Skin of body (tissue), 2 donors: ENCODE measurements around the gene DLGAP4. TPM values are rescaled to one million over a fixed set of nuclear protein-coding genes. Genes with fewer than 3 reads are reported as not detected.
"Not testable (repeated sequence)": the region's sequence is repeated elsewhere in the genome, so short reads cannot be mapped to it uniquely, and the experiment has no call there.

ENCODE experiments used
- DNase-seq: peaks from one replicate; lab custom pipeline; 2025; lab: John Stamatoyannopoulos, UW
- total RNA-seq: library from RNA; depleted of rRNA; stranded (reverse); fragments of >200 nt; gene quantifications from one replicate; pipeline ENCODE4 v1.2.3, GENCODE V29; 2014

Gene DLGAP4
- total RNA-seq, 1 donor from 2014 or later: 22.3 TPM

DNA sequence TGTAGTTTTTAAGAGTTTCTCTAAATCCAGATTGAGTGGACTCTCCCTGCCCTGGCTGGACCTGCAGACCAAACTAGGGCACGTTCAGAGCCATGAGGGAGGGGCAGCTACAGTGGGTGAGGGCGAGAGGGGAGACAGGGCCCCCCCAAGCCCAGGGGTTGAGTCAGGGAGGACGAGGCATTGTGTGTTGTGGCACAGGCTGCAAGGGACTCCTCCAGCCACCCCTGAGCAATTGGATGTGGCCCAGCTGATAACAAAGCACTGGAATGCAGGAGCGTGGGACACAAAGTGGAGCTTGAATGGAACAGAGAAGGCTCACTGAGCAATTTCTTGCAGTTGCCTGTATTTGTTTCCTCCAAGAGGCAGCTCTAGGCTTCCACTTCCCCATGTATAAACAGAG is 191.7 kb downstream of the DLGAP4 start:
- DNase-seq: no peak

DNA sequence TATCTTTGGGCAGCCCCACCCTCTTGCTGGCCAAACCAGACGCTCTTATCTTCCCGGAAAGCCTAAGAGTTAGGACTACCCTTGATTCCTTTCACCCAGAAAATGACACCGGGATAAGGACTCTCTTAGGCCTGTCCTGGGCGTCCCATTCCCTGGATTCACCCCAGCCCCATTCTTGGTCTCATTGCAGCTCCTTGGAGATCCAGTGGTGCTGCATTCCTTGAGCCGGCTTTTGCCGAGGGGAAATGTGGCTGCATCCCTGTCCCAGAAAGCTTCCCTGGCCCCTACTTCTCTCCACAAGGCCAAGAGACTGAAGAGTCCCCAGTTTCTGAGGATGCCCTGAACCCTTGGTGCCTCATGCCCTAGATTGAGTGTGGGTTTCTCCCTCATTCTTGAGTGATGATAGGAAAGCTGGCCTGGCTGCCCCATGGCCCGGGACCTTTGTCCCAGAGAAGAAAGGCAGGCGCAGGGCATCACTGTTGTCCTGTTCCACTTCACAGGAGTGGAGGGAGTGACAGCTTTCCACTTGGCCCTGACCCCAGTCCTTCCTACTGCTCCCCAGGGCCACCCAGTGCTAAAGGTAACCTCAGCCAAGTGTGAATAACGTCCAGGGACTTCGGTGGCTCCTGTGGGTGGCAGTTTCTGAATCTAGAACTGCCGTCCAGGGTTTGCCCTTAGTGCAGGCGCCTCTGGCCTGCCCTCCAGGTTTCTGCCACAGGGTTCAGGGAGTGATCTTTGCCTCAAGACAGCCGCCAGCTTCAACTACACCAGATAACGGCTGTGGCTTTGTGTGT is 192.4 kb downstream of the DLGAP4 start:
- DNase-seq: no peak

DNA sequence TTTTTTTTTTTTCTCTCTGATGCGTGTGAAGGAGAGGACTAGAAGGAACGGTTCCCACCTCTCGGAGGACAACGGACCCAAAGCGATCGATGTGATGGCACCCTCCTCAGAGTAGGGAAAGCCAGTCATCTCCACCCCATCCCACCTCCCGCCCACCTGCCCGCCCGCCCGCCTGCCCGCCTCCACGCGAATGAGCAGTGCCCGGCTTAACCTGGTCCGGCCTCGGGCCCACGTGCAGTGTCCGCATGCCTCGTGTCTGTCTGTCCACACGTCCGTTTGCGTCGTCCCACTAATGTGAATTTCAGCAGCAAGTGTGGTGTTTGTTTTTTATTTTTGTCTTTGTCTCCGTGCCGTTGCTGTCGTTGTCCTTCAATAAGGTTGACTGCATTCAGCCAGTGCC is 193.1 kb downstream of the DLGAP4 start:
- DNase-seq: no peak

DNA sequence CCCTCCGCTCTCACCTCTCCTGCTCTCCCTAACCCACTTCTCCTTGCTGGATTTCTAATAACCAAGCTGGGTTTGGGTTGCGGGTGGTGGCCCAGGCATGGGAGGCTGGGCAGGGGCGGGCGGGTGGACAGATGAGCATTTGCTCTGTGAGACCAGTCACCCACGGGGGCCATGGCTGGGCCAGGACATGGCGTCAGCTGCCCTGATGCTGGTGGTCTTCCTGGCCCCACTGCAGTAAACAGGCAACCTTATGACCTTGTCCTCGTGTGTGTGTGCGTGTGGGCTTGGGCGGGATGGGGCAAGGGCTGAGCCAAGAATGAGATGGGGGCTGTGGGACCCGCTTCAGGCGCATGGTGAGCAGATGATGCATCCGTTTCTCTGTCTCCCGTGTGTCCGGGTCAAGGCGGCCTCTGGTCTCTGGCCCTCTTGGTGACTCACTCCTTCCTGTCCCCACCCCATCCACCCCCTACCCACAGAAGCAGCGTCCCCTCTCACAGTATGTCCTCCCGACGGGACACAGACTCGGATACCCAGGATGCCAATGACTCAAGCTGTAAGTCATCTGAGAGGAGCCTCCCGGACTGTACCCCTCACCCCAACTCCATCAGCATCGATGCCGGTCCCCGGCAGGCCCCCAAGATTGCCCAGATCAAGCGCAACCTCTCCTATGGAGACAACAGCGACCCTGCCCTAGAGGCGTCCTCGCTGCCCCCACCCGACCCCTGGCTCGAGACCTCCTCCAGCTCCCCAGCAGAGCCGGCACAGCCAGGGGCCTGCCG is 193.8 kb downstream of the DLGAP4 start:
- DNase-seq: no peak

DNA sequence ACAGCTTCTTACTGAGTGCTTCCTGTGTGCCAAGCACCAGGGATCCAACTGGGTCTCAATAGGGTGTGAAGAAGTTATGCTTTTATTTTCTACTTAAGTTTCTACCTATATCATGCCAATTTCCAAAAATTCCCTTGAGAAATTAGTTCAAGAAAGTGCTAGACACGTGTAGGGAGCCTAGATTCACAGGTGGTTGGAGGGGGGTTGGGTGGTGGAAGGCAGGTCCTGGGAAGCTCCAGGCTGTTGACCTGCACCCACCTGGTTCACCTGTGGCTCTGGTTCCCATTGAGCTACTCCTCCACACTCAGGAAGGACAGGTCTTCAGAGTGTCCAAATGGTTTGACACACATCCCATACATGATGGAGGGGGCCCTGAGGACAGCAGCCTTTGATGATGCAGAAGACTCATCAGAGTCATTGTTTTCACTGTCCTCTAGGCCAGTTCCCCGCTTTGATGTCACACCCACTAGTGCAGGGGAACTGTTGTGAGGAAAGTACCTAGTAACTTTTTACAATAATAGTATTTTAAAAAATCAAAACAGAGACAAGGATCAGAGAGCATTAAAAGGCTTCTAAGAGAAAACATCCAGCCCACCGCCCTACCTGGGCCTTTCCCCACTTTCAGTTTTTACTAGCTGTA is 195.3 kb downstream of the DLGAP4 start:
- DNase-seq: no peak

DNA sequence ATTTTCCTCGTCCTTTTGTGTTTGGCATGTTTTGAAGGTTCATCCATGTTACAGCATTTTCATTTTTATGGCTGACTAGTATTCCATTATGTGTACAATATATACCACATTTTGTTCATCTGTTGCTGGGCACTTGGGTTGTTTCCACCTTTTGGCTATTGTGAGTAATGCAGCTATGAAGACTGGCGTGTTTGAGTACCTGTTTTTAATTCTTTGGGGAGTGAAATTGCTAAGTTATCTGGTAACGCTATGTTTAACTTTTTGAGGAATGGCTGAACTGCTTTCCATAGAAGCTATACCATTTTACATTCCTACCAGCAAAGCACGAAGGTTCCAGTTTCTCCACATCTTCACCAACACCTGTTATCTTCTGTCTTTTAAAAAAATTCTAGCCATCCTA is 198.2 kb downstream of the DLGAP4 start:
- no peak for DNase-seq

DNA sequence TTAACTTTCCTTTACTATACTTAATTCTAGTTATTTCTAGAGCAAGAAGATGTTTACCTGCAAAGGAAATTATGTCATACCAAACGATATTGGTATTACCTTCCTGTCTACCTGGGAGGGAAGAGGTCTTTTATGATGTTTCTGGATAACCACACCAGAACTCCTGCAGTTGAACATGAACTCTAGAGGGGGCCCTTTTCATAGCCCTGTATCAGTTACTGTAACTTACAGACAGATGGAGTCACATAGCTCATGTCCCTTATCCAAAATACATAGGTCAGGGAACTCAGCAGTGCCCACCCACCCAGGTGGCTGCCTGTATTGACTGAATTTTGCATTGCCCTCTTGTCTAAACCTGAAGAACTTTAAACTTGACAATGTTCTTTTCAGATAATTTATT is 200.1 kb downstream of the DLGAP4 start:
- DNase-seq: no peak

DNA sequence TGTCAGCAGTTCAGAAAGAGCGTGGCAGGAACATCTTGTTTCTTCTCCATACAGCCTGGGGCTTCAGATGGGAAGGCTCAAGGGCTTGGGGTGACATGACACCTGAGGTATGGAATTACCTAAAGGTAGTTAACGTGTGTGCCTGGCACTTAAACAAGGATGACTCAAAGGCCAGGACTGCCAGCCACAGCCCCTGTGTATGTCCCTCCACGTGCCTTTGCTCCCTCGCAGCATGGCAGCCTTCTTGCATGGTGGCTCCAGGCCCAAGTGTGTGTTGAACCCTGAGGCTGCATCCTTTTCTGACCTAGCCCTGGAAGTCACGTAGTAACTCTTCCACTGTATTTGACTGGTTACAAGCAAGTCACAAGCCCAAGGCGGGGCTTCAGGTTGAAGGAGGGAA is 201.6 kb downstream of the DLGAP4 start:
- DNase-seq: no peak

DNA sequence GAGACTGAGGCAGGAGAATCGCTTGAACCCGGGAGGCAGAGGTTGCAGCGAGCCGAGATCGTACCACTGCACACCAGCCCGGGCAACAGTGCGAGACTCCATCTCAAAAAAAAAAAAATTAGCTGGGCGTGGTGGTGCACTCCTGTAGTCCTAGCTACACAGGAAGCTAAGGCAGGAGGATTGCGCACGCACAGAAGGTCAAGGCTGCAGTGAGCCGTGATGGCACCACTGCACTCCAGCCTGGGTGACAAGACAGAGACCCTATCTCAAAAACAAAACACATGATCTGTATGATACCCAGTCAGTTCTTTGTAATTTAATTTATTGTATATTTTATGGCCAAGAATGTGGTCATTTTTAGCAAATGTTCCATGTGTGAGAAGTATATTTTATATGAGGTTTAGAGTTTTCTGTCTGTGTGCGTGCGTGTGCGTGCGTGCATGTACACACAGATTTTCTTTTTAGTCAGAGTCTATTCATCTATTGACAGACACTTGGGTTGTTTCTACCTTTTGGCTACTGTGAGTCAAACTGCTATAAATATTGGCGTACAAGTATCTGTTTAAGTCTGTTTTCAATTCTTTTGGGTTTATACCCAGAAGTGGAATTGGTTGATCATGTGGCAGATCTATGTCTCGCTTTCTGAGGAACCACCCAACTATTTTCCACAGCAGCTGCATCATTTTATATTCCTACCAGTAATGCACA is 213.0 kb downstream of the DLGAP4 start:
- no peak for DNase-seq

DNA sequence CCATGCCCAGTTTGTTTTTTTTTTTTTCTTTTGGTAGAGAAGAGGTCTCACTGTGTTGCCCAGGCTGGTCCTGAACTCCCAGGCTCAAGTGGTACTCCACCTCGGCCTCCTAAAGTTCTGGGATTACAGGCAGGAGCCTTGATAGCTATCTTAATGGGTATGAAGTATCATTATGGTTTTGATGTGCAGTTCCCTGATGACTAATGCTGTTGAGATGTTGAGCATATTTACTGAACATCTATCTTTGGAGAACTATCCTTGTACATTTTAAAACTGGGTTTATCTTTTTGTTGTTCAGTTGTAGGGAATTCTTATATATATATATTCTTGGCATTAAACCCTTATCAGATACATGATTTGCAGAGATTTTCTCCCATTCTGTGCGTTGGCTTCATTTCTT is 213.8 kb downstream of the DLGAP4 start:
- DNase-seq: no peak

DNA sequence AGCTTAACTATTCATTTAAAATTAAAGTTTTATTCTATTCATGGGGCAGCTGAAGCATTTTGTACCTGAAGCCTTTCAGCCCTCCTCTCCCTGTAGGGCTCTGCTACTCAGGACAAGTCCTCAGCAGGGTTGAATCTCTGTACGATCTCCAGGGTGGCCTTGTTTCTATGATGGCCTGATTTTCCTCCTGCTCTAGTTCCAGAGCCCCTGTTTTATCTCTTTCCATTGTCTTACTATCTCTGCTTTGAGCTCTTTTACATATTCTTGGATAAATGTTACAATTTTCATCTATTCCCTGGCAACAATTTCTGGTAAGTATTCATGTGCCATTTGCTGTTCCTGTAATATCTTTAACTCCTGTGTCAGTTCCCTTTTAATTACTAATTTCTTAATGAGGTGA is 215.4 kb downstream of the DLGAP4 start:
- DNase-seq: no peak

DNA sequence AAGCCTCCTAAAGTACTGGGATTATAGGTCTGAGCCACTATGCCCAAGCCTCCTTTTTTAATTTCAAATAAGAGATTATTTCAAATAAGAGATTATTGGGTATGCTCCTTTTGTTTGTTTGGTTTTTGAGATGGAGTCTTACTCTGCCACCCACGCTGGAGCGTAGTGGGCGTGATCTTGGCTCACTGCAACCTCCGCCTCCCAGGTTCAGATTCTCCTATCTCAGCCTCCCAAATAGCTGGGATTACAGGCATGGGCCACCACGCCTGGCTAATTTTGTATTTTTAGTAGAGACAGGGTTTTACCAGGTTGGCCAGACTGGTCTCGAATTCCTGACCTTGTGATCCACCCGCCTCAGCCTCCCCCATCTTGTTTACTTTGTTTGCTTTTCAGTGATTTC is 216.3 kb downstream of the DLGAP4 start:
- not testable (repeated sequence) for DNase-seq

DNA sequence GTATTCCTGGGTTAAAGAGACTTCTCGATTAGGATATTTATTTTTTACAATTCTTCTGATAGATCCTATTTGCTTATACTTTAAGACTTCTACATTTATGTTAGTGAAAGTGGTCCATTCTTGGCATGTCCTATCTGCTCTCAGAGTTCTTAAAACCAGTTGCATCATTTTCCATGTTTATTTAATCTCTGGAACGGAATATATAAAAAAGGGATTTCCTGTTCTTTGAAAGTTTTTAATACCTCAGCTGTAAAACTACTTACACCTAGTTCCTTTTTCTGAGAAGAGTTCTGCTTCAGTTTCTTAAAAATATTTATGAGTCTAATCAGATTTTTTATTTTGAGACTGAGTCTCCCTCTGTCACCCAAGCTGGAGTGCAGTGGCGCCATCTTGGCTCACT is 217.2 kb downstream of the DLGAP4 start:
- no peak for DNase-seq

DNA sequence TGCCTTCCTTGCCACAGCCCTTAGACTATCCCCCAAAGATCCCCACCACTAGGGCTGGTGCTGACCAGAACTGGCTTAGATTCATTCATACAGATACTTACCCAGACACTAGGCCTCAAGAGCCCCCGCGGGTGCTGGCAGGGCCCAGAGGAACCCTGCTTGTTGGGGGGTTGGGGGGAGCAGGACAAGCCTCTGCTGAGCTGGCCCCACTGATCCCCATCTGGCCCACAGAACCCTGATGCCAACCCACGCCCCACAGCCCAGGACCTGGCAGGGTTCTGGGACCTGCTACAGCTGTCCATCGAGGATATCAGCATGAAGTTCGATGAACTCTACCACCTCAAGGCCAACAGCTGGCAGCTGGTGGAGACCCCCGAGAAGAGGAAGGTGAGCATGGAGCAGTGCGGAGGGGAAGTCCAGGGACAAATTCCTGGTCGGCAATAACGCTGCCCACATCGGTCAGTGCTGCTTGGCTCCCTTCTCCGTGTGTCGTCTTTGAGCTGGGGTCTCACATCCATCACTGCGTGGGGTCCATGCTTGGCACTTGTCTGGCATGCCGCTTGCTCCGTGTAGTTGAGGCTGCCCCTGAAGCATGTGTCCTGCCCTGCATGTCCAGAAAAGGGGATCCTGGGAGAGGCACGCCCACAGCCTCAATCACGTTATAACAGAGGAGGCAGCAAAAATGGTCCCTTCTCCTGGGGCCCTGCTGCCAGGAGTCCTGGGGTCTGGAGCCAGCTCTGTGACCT is 219.7 kb downstream of the DLGAP4 start:
- no peak for DNase-seq

DNA sequence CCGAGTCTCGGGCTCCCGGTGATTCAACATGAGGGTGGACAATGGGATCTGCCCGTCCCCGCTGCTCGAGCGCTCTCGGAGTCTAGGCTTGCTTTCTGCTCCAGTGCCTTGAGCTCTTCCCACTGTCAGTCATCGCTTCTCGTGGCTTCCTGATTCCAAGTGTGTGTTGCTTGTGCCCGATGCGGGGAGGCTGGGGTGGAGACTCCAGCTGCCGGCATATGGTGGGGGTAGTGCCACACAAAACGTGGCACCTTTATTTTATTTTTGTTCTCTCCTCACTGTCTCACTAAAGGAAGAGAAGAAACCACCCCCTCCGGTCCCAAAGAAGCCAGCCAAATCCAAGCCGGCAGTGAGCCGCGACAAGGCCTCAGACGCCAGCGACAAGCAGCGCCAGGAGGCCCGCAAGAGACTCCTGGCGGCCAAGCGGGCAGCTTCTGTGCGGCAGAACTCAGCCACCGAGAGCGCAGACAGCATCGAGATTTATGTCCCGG is 220.4 kb downstream of the DLGAP4 start:
- no peak for DNase-seq

DNA sequence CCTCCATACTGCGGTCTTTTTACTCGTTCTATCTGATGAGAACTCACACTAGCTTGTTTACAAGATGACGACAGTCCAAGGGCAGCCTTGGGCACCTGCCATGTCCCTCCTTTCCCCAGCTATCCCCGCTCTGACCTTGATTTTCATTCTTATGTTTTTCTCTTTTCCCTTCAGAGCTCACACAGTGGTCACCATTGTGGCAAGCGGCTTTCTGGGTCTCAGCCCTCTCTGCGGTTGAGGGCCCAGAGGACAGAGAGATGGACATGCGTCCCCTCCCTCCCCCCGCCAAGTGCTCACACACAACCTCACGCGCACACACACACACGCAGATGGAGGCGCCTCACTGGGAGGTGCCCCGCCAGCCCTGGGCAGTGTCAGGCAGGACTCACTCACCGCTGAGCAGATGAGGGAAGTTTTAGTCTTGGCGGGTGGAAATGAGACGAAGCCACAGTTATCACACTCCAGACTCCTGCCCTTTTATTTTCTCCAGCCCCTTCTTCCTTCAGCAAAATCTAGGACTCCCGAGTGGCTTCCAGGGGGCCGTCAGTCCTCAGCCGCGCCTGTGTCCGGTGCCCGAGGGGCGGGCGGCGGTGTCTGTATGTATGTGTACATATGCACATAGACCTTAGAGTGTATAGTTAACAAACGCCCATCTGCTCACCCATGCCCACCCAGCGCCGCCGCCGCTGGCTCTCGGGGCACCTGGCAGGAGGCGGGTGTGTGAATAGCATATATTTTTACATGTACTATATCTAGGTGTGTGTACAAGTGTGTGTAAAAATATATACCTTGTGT is 221.4 kb downstream of the DLGAP4 start:
- DNase-seq: no peak

DNA sequence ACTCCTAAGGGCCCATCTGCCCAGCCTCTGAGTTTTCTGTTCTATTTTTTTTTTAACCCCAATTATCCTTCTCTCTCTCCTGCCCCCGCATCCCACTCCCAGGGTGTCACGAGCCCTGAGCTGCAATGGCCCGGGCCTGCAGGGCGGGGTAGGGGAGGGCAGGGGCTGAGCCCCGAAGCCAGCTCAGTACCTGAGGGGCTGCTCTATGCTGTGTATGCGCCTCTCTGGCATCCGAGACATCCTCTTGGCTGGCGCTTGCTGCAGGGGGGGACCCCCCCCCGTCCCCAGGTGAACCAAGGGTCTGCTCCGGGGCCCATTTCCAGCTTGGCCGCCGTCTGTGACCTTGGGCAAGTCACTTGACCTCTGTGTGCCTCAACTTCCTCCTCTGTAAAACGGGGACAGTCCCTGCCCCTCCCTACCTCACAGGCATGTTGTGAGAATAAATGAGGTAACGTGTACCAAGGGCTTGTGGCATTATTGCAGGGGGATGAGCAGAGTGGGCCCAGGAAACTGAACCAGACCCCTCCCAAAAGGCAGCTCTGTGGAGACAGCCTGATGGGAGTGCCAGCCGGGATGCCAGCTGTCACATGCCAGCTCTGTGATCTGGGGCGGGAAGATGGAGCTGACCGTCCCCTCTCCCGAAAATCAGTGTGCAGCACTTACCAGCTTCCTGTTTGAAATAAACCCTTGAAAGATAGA is 222.2 kb downstream of the DLGAP4 start:
- no peak for DNase-seq

DNA sequence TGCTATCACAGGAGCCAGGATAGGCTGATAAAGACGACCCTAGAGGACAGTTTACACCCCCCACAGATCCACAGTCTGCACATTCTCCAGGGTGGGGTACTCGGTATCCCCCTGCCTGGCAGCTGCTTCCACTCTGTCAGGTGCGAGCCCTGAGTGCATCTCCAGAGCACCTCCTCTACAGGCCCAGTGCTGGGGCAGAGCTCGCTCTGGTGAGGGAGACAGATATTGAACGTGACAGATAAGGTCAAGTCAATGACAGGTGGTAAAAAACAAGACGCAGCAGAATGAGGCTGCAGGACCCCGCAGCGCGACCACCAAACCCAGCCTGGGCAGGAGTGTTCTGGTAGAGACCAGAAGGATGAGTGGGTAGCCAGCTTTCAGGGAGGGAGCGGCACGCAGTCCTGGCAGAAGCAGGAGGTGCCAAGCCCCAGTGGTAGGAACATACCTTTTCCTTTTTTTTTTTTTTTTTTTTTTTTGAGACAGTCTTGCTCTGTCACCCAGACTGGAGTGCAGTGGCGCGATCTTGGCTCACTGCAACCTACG is 222.8 kb downstream of the DLGAP4 start:
- DNase-seq: no peak

DNA sequence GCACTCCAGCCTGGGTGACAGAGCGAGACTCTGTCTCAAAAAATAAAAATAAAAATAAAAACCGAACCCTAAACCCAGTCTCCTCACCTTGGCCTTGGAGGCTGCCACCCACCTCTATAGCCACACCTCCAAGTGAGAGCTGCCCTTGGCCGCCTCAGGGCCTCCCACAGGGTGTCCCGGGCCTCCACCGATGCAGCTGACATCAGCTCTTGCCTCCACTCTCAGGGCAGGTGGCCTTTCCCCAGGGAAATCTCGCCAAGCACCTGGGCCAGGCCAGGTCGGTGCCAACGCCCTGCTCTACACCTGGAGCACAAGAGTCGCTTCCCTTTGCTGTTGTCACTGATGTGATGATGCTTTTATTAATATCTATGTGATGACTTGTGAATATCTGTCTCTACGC is 226.2 kb downstream of the DLGAP4 start:
- no peak for DNase-seq
